ENCODE data around the gene PSTPIP2. TPM values are rescaled to one million over a fixed set of nuclear protein-coding genes. Genes with fewer than 3 reads are reported as not detected.

Gene PSTPIP2
- total and polyA plus RNA-seq, 2 of the 13 experiments (the other 11 are each of a cell fraction or from before 2014, with no cell fraction given), result 0.25 to 0.27 TPM

DNA sequence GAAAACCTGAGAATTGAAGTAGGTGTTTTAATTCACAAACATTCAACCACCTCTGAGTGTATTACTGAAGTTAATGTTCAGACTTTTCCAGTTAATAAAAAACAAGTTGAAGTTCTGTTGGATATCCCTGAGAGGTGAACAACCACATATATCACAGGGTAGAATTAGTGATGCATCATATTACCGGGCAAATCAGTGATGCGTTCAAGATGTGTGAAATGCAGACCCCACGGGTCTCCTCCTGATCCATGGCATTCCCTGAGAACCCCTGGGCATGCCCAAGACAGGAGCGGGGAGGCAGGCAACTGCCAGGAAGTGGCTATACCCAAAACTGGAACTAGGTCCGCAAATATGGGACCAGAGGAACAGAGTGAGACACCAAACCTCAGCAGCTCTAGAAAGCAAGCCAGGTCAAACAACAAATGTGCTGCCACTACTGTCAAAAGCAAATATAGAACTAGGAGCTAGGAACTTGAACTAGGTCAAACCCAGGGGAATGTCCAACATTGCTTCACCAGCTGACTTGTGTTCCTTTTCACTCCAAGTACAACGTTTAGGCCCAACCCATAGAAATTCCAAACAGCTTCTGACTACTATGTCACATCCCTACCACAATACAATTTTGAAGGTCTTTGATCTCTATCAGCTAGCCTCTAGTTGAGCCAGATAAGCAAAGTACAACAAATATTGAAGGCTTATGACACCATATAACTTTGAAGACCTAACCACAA is 20.2 kb downstream of the PSTPIP2 start (continued):
- TF ChIP-seq ZSCAN22 (CRISPR knock-in tag; IDR thresholded peaks at IDR 0.05) (no peak), SMARCE1 (IDR thresholded peaks at IDR 0.05; ENCODE audit: borderline replicate concordance) (no peak), ZC3H13 (CRISPR knock-in tag; IDR thresholded peaks at IDR 0.05) (no peak), ISL2 (CRISPR knock-in tag; IDR thresholded peaks at IDR 0.05) (peak; percentile 78), ZNF780A (CRISPR knock-in tag; IDR thresholded peaks at IDR 0.05) (no peak), SP140L (CRISPR knock-in tag; IDR thresholded peaks at IDR 0.05; ENCODE audit: borderline replicate concordance) (0 out of 2 replicates have a peak, but pooled peaks have one; percentile 44), ZNF12 (CRISPR knock-in tag; IDR thresholded peaks at IDR 0.05) (peak; percentile 64; the same call in 1 of the 2 replicates), KLF16 (CRISPR knock-in tag; IDR thresholded peaks at IDR 0.05) (no peak), HOXA5 (CRISPR knock-in tag; IDR thresholded peaks at IDR 0.05) (0 out of 2 replicates have a peak, but pooled peaks have one; percentile 25), ZNF564 (CRISPR knock-in tag; IDR thresholded peaks at IDR 0.05) (0 out of 2 replicates have a peak, but pooled peaks have one; percentile 62), SUZ12 (IDR thresholded peaks at IDR 0.05; ENCODE audit: low read depth, low read length) (no peak), POLR2AphosphoS2 (IDR thresholded peaks at IDR 0.05; ENCODE audit: low read depth, low read length) (no peak)
- TF ChIP-seq, protein P1, sequence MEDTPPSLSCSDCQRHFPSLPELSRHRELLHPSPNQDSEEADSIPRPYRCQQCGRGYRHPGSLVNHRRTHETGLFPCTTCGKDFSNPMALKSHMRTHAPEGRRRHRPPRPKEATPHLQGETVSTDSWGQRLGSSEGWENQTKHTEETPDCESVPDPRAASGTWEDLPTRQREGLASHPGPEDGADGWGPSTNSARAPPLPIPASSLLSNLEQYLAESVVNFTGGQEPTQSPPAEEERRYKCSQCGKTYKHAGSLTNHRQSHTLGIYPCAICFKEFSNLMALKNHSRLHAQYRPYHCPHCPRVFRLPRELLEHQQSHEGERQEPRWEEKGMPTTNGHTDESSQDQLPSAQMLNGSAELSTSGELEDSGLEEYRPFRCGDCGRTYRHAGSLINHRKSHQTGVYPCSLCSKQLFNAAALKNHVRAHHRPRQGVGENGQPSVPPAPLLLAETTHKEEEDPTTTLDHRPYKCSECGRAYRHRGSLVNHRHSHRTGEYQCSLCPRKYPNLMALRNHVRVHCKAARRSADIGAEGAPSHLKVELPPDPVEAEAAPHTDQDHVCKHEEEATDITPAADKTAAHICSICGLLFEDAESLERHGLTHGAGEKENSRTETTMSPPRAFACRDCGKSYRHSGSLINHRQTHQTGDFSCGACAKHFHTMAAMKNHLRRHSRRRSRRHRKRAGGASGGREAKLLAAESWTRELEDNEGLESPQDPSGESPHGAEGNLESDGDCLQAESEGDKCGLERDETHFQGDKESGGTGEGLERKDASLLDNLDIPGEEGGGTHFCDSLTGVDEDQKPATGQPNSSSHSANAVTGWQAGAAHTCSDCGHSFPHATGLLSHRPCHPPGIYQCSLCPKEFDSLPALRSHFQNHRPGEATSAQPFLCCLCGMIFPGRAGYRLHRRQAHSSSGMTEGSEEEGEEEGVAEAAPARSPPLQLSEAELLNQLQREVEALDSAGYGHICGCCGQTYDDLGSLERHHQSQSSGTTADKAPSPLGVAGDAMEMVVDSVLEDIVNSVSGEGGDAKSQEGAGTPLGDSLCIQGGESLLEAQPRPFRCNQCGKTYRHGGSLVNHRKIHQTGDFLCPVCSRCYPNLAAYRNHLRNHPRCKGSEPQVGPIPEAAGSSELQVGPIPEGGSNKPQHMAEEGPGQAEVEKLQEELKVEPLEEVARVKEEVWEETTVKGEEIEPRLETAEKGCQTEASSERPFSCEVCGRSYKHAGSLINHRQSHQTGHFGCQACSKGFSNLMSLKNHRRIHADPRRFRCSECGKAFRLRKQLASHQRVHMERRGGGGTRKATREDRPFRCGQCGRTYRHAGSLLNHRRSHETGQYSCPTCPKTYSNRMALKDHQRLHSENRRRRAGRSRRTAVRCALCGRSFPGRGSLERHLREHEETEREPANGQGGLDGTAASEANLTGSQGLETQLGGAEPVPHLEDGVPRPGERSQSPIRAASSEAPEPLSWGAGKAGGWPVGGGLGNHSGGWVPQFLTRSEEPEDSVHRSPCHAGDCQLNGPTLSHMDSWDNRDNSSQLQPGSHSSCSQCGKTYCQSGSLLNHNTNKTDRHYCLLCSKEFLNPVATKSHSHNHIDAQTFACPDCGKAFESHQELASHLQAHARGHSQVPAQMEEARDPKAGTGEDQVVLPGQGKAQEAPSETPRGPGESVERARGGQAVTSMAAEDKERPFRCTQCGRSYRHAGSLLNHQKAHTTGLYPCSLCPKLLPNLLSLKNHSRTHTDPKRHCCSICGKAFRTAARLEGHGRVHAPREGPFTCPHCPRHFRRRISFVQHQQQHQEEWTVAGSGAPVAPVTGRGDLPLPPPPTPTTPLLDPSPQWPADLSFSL (CRISPR knock-in tag; IDR thresholded peaks at IDR 0.05), result 0 out of 2 replicates have a peak, but pooled peaks have one; percentile 39
- TF ChIP-seq, protein P2, sequence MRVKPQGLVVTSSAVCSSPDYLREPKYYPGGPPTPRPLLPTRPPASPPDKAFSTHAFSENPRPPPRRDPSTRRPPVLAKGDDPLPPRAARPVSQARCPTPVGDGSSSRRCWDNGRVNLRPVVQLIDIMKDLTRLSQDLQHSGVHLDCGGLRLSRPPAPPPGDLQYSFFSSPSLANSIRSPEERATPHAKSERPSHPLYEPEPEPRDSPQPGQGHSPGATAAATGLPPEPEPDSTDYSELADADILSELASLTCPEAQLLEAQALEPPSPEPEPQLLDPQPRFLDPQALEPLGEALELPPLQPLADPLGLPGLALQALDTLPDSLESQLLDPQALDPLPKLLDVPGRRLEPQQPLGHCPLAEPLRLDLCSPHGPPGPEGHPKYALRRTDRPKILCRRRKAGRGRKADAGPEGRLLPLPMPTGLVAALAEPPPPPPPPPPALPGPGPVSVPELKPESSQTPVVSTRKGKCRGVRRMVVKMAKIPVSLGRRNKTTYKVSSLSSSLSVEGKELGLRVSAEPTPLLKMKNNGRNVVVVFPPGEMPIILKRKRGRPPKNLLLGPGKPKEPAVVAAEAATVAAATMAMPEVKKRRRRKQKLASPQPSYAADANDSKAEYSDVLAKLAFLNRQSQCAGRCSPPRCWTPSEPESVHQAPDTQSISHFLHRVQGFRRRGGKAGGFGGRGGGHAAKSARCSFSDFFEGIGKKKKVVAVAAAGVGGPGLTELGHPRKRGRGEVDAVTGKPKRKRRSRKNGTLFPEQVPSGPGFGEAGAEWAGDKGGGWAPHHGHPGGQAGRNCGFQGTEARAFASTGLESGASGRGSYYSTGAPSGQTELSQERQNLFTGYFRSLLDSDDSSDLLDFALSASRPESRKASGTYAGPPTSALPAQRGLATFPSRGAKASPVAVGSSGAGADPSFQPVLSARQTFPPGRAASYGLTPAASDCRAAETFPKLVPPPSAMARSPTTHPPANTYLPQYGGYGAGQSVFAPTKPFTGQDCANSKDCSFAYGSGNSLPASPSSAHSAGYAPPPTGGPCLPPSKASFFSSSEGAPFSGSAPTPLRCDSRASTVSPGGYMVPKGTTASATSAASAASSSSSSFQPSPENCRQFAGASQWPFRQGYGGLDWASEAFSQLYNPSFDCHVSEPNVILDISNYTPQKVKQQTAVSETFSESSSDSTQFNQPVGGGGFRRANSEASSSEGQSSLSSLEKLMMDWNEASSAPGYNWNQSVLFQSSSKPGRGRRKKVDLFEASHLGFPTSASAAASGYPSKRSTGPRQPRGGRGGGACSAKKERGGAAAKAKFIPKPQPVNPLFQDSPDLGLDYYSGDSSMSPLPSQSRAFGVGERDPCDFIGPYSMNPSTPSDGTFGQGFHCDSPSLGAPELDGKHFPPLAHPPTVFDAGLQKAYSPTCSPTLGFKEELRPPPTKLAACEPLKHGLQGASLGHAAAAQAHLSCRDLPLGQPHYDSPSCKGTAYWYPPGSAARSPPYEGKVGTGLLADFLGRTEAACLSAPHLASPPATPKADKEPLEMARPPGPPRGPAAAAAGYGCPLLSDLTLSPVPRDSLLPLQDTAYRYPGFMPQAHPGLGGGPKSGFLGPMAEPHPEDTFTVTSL (CRISPR knock-in tag; IDR thresholded peaks at IDR 0.05; ENCODE audit: borderline replicate concordance), result peak; percentile 82; the same call in 1 of the 2 replicates
- TF ChIP-seq, protein P3, sequence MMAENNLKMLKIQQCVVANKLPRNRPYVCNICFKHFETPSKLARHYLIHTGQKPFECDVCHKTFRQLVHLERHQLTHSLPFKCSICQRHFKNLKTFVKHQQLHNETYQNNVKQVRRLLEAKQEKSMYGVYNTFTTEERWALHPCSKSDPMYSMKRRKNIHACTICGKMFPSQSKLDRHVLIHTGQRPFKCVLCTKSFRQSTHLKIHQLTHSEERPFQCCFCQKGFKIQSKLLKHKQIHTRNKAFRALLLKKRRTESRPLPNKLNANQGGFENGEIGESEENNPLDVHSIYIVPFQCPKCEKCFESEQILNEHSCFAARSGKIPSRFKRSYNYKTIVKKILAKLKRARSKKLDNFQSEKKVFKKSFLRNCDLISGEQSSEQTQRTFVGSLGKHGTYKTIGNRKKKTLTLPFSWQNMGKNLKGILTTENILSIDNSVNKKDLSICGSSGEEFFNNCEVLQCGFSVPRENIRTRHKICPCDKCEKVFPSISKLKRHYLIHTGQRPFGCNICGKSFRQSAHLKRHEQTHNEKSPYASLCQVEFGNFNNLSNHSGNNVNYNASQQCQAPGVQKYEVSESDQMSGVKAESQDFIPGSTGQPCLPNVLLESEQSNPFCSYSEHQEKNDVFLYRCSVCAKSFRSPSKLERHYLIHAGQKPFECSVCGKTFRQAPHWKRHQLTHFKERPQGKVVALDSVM (CRISPR knock-in tag; IDR thresholded peaks at IDR 0.05), result peak; percentile 32; the same call in 1 of the 2 replicates

All from HepG2 (cell line).